CD4-positive, alpha-beta T cell treated with Interleukin-10 for 1 hour (primary cell): ENCODE measurements around the gene ADRA2A.

Experiments used
- DNase-seq: peaks from one replicate; pipeline ENCODE4 v3.0.0-alpha.2; 2020

The ADRA2A gene

GRCh38 chr10:111113238-111113960 is 36.6 kb downstream of the ADRA2A start:
- DNase-seq = no peak

GRCh38 chr10:111113961-111114757 is 37.3 kb downstream of the ADRA2A start:
- no peak for DNase-seq

- DNase-seq = no peak
These were observed 38.1 kb downstream of the ADRA2A start for GRCh38 chr10:111114758-111115500.

- DNase-seq = no peak
These were observed 39.4 kb downstream of the ADRA2A start for GRCh38 chr10:111116211-111116610.

DNA sequence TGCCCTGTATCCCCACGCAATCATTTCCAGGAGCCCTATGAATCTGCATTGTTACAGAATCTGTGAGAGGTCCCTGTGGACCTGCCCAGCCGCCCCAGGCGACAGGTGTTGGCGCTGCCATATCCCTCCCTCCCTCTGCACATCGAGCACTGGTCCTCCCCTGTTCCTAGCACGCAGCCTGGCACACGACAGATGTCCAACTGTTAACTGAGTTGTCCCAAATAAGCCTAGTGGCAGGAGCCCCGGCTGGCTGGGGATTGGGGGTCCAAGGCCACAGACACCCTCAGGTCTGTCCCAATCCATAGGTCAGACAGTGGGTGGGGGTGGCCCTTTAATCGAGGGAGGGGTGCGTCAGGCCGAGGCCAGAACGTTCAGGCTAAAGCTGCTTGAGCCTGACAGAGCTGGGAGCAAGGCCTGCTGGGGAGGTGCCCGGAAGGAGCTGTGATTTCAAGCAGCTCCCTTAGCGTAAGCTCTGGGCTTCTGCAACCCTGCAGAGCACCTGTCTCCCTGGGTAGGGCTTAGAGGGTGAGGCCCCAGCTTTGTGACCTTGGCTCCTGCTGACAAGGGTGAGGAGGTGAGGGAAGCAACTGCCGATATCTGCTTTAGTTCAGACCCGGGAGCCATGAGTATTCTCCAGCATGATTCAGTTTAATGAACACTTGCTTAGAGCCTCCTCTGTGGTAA is 40.1 kb downstream of the ADRA2A start:
- DNase-seq = no peak

- DNase-seq = no peak
These were observed 40.9 kb downstream of the ADRA2A start for GRCh38 chr10:111117528-111118277.

DNA sequence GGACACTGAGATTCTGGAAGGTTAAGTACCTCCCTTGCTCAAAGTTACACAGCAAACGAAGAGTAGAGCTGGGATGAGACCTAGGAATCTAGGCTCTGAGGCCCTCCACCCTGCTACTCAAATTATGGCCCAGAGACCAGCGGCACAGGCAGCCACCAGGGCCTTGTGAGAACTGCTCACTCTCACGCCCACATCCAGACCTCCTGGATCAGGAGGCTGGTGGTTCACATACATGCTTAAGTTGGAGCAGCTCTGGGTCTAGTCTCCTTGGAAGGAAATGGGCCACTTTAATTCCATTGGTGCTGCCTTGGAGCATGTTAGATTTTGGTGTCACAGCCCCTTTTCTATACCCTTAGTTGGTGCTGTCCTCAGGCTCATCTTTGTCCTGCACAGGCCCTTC is 41.9 kb downstream of the ADRA2A start:
- no peak for DNase-seq

- DNase-seq = no peak
These were observed 42.8 kb downstream of the ADRA2A start for GRCh38 chr10:111119637-111120036.

GRCh38 chr10:111122127-111122526 is 45.3 kb downstream of the ADRA2A start:
- no peak for DNase-seq

DNA sequence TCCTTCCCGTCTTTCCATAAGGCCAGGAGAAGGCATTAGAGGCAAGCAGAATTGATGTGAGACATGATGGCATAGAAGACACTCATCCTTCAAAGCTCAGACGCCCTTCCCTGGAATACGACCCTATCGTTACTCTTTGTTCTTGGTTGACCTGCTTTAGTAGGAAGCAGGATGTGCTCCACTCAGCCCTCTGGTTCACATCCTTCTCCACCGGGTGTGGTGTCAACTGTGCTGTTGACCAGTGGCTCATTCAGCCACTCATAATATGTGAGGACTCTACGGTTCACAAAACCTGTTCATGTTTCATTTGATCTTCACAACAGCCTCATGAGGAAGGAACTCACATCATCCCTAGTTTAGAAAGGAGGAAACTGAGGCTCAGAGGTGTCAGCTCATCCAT is 47.1 kb downstream of the ADRA2A start:
- no peak for DNase-seq

GRCh38 chr10:111125102-111125501 is 48.3 kb downstream of the ADRA2A start:
- no peak for DNase-seq

GRCh38 chr10:111126077-111126476 is 49.2 kb downstream of the ADRA2A start:
- no peak for DNase-seq

DNA sequence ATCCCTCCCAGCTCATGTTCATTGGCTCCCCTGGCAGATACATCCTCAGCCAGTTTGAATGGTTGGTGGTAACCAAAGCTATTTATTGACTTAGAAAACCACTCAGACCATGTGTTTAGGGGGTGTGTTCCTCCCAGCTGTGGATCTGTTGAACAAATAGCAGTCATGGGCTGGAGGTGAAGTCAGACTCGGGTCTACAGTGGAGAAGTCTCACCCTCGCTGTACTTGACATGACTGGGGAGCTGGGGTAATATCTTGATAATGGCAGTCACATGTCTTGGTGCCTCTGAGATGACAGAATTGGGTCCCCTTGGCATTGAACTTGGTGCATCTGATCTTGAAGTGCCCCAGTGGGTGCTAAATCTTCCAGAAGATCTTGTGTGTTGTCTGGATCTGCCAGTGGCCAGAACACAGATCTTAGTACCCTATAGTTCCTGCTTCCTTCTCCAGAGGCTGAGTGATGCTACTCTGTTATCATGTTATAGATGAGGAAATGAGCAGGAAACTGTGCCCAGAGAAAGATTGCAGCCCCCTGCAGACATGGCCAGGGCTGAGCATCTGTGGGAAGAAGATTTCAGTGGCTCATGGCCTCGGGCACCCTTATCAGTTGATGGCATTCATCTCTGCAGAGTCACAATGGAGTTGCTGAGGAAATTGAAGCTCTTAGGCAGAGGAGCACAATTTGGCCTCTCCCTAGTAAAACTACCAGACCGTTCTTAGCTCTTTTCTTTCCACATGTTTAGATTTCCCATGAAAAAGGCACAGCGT is 50.4 kb downstream of the ADRA2A start:
- no peak for DNase-seq

DNA sequence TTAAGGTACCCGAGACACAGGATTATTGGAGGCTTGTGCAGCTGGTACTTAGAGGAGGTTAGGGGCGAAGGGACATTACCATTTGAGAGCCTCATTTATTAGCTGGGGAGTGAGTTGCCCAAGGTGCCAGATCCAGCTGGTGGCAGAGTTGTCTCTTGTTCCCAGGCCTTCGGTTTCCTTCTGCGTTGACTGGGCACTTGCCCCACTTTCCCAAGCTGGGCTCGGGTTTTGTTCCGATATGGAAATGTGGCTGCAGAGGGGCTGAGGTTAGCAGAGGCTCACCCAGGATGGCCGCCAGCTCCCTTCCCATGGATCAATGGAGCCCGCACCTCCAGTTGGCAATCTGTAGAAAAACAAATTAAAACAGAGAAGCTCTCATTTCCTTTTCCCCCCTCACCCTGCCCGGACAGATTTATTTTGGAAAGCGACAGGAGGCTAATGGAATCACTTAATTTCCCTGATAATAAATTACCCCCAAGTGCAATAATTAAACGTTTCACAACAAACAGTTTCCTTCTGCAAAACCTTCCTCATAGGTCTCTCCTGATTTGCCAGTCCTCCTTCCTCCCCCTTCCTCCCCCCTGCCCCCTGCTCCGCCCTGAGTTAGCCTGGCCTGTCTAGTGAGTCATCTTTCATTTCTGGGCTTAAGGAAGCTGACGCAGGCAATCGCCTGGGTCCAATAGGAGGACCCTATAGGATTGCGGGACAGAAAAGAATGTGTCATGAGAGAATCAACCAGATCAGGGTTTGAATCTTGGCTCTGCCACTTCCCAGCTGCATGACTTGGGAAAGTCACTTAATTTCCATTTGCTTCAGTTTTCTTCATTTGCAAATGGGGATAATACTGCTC is 51.7 kb downstream of the ADRA2A start:
- DNase-seq = no peak

DNA sequence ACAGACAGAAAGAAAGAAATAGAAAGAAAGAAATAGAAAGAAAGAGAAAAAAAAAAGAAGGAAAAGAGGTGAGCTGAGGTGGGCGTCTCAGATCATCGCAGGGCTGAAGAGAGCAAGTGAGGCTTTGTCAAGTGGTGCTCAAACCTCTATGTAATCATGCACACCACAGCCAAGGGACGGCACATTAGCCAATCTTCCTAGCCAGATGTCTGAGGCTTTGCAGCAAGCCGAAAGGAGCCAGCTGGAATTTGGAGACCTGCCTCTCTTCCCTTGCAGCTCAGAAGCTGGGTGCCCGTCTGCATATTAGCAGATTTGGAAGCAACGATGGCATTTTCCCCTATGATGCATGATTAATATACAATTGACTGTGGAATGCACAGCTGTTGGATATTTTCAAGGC is 52.5 kb downstream of the ADRA2A start:
- no peak for DNase-seq

DNA sequence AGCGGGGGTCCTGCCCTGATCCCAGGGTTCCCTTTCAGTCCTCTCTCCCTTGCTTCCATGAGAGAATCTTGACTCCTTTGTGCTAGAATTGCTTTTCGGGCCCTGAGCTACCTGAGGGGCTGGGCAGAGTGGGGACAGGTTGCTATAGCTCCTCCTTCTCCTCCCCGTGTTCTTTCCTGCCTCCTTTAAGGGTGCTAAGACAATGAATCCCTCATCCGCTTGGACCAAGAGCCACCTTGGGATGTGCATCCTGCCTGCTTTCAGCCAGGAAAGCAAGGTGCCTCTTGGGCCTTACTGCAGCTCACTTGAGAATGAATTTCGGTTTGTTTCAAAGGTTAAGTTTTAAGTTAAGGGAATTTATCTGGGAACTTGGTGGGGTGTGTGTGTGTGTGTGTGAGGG is 53.6 kb downstream of the ADRA2A start:
- DNase-seq = no peak
